SK-N-SH (cell line): ENCODE data around the gene KRT85. TPM values are rescaled to one million over a fixed set of nuclear protein-coding genes. Genes with fewer than 3 reads are reported as not detected.

Experiments used
- CTCF ChIA-PET: fragments of 300-600, 350-600 bp; formaldehyde crosslinking; extraction: SDS; loops from one replicate; lab custom pipeline; 2021; lab: Yijun Ruan, JAX
- POLR2A ChIA-PET: fragments of 350-600 bp; sonication (Branson Sonifier 250); formaldehyde crosslinking; extraction: SDS; loops from one replicate; lab custom pipeline; 2020; ENCODE audit warnings: antibody characterized with exemption, inconsistent platforms; lab: Yijun Ruan, JAX
- DNase-seq: peaks from one replicate; pipeline ENCODE4 v3.0.0; 2012
- H2AFZ ChIP-seq: fragments of 200-600 bp; sonication (generic); 2 replicates; pipeline ENCODE4 v1.8.1; 2016; ENCODE audit warnings: antibody characterized with exemption, mild to moderate bottlenecking, low read depth
- H3F3A ChIP-seq: fragments of 200-600 bp; sonication (generic); replicated peaks from 2 replicates; pipeline ENCODE3; 2016; ENCODE audit warnings: antibody characterized with exemption, mild to moderate bottlenecking; ENCODE audit not compliant: insufficient read depth
- H3K27ac ChIP-seq, 2 experiments: fragments of 200-500 bp in 1 of 2; fragments of 200-600 bp in 1 of 2; sonication (Bioruptor generic) in 1 of 2; sonication (generic), shearing (Covaris generic) in 1 of 2; 2 replicates each; pipeline versions ENCODE4 v1.5.1 to v1.6.1; 2014 to 2016; ENCODE audit warnings: low read depth in 2 of 2, inconsistent platforms in 1 of 2, low read length in 1 of 2, mild to moderate bottlenecking in 1 of 2, mixed read lengths in 1 of 2
- H3K27me3 ChIP-seq: fragments of 200-600 bp; sonication (generic), shearing (Covaris generic); 2 replicates; pipeline ENCODE4 v1.6.1; 2016; ENCODE audit warnings: mixed run types; ENCODE audit not compliant: insufficient read depth
- H3K36me3 ChIP-seq, 2 experiments: fragments of 200-500 bp in 1 of 2; fragments of 200-600 bp in 1 of 2; sonication (Bioruptor generic) in 1 of 2; sonication (generic) in 1 of 2; replicated peaks in 1 of 2; 2 replicates each; pipeline versions ENCODE3 to v1.5.1; 2014 to 2016; ENCODE audit warnings: low read length in 1 of 2, mild to moderate bottlenecking in 1 of 2; ENCODE audit not compliant: insufficient read depth in 2 of 2, control insufficient read depth in 1 of 2
- H3K4me1 ChIP-seq, 2 experiments: fragments of 200-500 bp in 1 of 2; fragments of 200-600 bp in 1 of 2; sonication (Bioruptor generic) in 1 of 2; sonication (generic), shearing (Covaris generic) in 1 of 2; 2 replicates each; pipeline versions ENCODE4 v1.5.1 to v1.6.1; 2014 to 2016; ENCODE audit warnings: low read depth in 1 of 2, low read length in 1 of 2, mixed run types in 1 of 2; ENCODE audit not compliant: insufficient read depth in 2 of 2, control insufficient read depth in 1 of 2
- H3K4me2 ChIP-seq: fragments of 200-600 bp; sonication (generic), shearing (Covaris generic); 2 replicates; pipeline ENCODE4 v1.6.1; 2017; ENCODE audit warnings: mixed run types
- H3K4me3 ChIP-seq, 2 experiments: fragments of 200-500 bp in 1 of 2; fragments of 200-600 bp in 1 of 2; sonication (Bioruptor generic) in 1 of 2; sonication (generic), shearing (Covaris generic) in 1 of 2; 2 replicates each; pipeline versions ENCODE4 v1.5.1 to v1.8.1; 2014 to 2016; ENCODE audit warnings: low read depth in 2 of 2, inconsistent platforms in 1 of 2, low read length in 1 of 2, mild to moderate bottlenecking in 1 of 2, mixed read lengths in 1 of 2, moderate library complexity in 1 of 2
- H3K79me2 ChIP-seq: fragments of 200-600 bp; sonication (generic); 2 replicates; pipeline ENCODE4 v1.8.1; 2017; ENCODE audit warnings: mild to moderate bottlenecking; ENCODE audit not compliant: insufficient read depth
- H3K9ac ChIP-seq: fragments of 200-600 bp; sonication (generic); 2 replicates; pipeline ENCODE4 v1.6.1; 2017; ENCODE audit warnings: mixed run types
- H3K9me2 ChIP-seq: fragments of 200-600 bp; sonication (generic); 2 replicates; pipeline ENCODE4 v1.6.1; 2017; ENCODE audit warnings: mixed run types
- H3K9me3 ChIP-seq: fragments of 200-600 bp; sonication (generic); 2 replicates; pipeline ENCODE4 v1.6.1; 2017; ENCODE audit warnings: mixed run types, mild to moderate bottlenecking, moderate library complexity
- H4K20me1 ChIP-seq: fragments of 200-600 bp; sonication (generic); 2 replicates; pipeline ENCODE4 v1.6.1; 2017; ENCODE audit warnings: mild to moderate bottlenecking, mixed run types; ENCODE audit not compliant: insufficient read depth
- CHD2 ChIP-seq: fragments of 150-350 bp; IDR thresholded peaks from 2 replicates; pipeline ENCODE4 v1.6.1; 2018; ENCODE audit warnings: low read length; ENCODE audit not compliant: partially characterized antibody
- EP300 ChIP-seq, 2 experiments: IDR thresholded peaks; 2 replicates each; pipeline versions ENCODE4 v1.4.0 to v1.6.1; 2012; ENCODE audit warnings: borderline replicate concordance in 1 of 2, low read depth in 1 of 2, low read length in 1 of 2
- EZH2phosphoT487 ChIP-seq: fragments of 200-600 bp; sonication (generic); IDR thresholded peaks from 2 replicates; pipeline ENCODE4 v1.6.1; 2017; ENCODE audit warnings: low read depth, mixed run types, mild to moderate bottlenecking, antibody characterized with exemption, moderate library complexity, borderline replicate concordance
- GABPA ChIP-seq: IDR thresholded peaks from 2 replicates; pipeline ENCODE4 v1.4.0; 2012; ENCODE audit warnings: low read depth, mild to moderate bottlenecking
- JUND ChIP-seq: IDR thresholded peaks from 2 replicates; pipeline ENCODE4 v1.4.0; 2012
- RCOR1 ChIP-seq: fragments of 150-350 bp; IDR thresholded peaks from 2 replicates; pipeline ENCODE4 v1.6.1; 2017; ENCODE audit warnings: antibody characterized with exemption, low read length
- RXRA ChIP-seq: IDR thresholded peaks from 2 replicates; pipeline ENCODE4 v1.4.0; 2012; ENCODE audit warnings: low read depth, mild to moderate bottlenecking, borderline replicate concordance
- SIN3A ChIP-seq: IDR thresholded peaks from 2 replicates; pipeline ENCODE4 v1.6.1; 2012; ENCODE audit warnings: low read depth, mild to moderate bottlenecking, low read length, moderate library complexity, borderline replicate concordance
- TEAD4 ChIP-seq: IDR thresholded peaks from 2 replicates; pipeline ENCODE4 v1.4.0; 2012; ENCODE audit warnings: mild to moderate bottlenecking, borderline replicate concordance; ENCODE audit not compliant: insufficient read depth
- YY1 ChIP-seq: IDR thresholded peaks from 2 replicates; pipeline ENCODE4 v1.4.0; 2012; ENCODE audit warnings: low read depth, mild to moderate bottlenecking
- WGBS: methylation state at CpG from one replicate; pipeline ENCODE4 v1.1.6; 2017; ENCODE audit warnings: low lambda C conversion rate; 5-methylcytosine and 5-hydroxymethylcytosine counted together
- polyA plus RNA-seq, 3 experiments: library from polyadenylated mRNA; depleted of rRNA; stranded (reverse); fragments of >200 nt; gene quantifications; 2 replicates each; pipeline ENCODE4 v1.2.3, GENCODE V29; 2012
- TF ChIP-seq, protein P1 (sequence below): IDR thresholded peaks from 2 replicates; pipeline ENCODE4; 2012
- TF ChIP-seq, protein P2 (sequence below): IDR thresholded peaks from 2 replicates; pipeline ENCODE4 v1.4.0; 2012; ENCODE audit warnings: low read depth, borderline replicate concordance
- TF ChIP-seq, protein P3 (sequence below): IDR thresholded peaks from 2 replicates; pipeline ENCODE4 v1.4.0; 2012; ENCODE audit warnings: low read depth
- TF ChIP-seq, protein P4 (sequence below): IDR thresholded peaks from 2 replicates; pipeline ENCODE4 v1.4.0; 2012; ENCODE audit warnings: low read depth, borderline replicate concordance

The KRT85 gene
- polyA plus RNA-seq, 1 of the 3 experiments (the other 2 are of a cell fraction), result not detected

DNA sequence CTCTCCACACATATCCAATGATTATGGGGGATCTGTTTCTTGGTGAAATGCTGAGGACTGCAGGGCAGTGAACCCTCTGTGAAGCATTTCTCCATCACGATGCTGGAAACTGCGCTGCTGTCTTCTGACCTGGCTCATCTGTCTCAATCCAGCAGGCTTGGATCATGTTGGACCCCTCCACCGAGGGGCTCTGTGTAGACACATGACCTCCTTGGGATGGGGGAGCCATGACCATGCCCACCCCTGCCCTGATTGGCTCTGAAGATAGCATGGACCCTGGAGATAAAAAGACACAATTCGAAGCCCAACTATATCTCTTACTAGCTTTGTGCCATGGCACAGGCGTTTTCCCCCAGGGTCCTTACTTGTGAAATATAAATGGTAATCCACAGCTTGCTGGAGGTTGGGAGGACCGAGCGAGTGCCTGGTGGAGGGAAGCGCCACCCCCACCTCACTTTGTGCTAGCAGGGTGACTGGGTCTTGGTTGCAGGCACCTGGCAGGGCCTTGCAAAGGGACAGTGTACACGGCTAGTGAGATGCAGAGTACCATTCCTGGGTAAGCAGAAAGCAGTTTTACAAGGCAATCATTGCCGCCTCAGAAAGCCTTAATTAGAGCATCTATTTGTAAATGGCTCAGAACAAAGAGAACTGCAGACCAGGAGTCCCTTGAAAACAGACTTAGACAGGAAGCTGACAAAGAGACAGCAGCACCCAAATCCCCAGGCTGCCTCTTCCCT, 43.7 kb downstream of the KRT85 start:
- no peak for TF ChIP-seq YY1
- TF ChIP-seq, protein P1, sequence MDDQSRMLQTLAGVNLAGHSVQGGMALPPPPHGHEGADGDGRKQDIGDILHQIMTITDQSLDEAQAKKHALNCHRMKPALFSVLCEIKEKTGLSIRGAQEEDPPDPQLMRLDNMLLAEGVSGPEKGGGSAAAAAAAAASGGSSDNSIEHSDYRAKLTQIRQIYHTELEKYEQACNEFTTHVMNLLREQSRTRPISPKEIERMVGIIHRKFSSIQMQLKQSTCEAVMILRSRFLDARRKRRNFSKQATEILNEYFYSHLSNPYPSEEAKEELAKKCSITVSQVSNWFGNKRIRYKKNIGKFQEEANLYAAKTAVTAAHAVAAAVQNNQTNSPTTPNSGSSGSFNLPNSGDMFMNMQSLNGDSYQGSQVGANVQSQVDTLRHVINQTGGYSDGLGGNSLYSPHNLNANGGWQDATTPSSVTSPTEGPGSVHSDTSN, result no peak
- no peak for TF ChIP-seq RXRA
- TF ChIP-seq GABPA, result no peak
- no peak for TF ChIP-seq JUND
- TF ChIP-seq CHD2, result no peak
- TF ChIP-seq, protein P2, sequence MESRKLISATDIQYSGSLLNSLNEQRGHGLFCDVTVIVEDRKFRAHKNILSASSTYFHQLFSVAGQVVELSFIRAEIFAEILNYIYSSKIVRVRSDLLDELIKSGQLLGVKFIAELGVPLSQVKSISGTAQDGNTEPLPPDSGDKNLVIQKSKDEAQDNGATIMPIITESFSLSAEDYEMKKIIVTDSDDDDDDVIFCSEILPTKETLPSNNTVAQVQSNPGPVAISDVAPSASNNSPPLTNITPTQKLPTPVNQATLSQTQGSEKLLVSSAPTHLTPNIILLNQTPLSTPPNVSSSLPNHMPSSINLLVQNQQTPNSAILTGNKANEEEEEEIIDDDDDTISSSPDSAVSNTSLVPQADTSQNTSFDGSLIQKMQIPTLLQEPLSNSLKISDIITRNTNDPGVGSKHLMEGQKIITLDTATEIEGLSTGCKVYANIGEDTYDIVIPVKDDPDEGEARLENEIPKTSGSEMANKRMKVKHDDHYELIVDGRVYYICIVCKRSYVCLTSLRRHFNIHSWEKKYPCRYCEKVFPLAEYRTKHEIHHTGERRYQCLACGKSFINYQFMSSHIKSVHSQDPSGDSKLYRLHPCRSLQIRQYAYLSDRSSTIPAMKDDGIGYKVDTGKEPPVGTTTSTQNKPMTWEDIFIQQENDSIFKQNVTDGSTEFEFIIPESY, result no peak
- no peak for TF ChIP-seq EZH2phosphoT487
- TF ChIP-seq, protein P3, sequence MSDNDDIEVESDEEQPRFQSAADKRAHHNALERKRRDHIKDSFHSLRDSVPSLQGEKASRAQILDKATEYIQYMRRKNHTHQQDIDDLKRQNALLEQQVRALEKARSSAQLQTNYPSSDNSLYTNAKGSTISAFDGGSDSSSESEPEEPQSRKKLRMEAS, result no peak
- no peak for TF ChIP-seq RCOR1
- TF ChIP-seq, protein P4, sequence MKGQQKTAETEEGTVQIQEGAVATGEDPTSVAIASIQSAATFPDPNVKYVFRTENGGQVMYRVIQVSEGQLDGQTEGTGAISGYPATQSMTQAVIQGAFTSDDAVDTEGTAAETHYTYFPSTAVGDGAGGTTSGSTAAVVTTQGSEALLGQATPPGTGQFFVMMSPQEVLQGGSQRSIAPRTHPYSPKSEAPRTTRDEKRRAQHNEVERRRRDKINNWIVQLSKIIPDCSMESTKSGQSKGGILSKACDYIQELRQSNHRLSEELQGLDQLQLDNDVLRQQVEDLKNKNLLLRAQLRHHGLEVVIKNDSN, result no peak
- TF ChIP-seq TEAD4, result no peak
- TF ChIP-seq EP300 (IDR thresholded peaks at IDR 0.05; ENCODE audit: borderline replicate concordance in 1 of 2, low read depth in 1 of 2, low read length in 1 of 2), result no peak
- no peak for TF ChIP-seq SIN3A
- H2AFZ ChIP-seq, result no peak overlapping the region
- no peaks in the 10 kb centered on the region for H3K4me1 ChIP-seq
- no peak overlapping the region for H3K4me3 ChIP-seq
- WGBS, result 71% methylated on average over 10 of the region's 10 CpGs
- no peaks in the 10 kb centered on the region for H4K20me1 ChIP-seq
- no peaks in the 10 kb centered on the region; the same call in 1 of the 2 replicates for H3K27me3 ChIP-seq
- H3K27ac ChIP-seq, result no peak overlapping the region
- H3K9me2 ChIP-seq, result no peaks in the 10 kb centered on the region
- no peaks in the 10 kb centered on the region for H3K9me3 ChIP-seq
- no peak overlapping the region for H3K4me2 ChIP-seq
- no peak for DNase-seq
- no peak overlapping the region for H3K9ac ChIP-seq
- H3F3A ChIP-seq, result no peaks in the 10 kb centered on the region
- no peaks in the 10 kb centered on the region for H3K36me3 ChIP-seq
- POLR2A ChIA-PET, result no interaction called here
- CTCF ChIA-PET, result interaction anchor here (1.1 to 12.6 kb wide), 7 partner anchors 10 to 562 kb away, joined by 3 to 218 read pairs (median 4); no protein-coding TSS in a partner anchor
- H3K79me2 ChIP-seq, result no peaks in the 10 kb centered on the region
